Immature natural killer cell (primary cell): ENCODE data around the gene SS18L1. TPM values are rescaled to one million over a fixed set of nuclear protein-coding genes. Genes with fewer than 3 reads are reported as not detected.
"Not testable (repeated sequence)": the region's sequence is repeated elsewhere in the genome, so short reads cannot be mapped to it uniquely, and the experiment has no call there.

ENCODE experiments used
- DNase-seq, 3 donors: peaks; one replicate each; pipeline ENCODE4 v3.0.0; 2022; ENCODE audit warnings: mixed read lengths in 1 of 3
- H3K27ac Mint-ChIP-seq, 6 donors: one replicate each; pipeline ENCODE4 v1.8.0; 2020; ENCODE audit warnings: mixed read lengths in 6 of 6, mild to moderate bottlenecking in 5 of 6, inconsistent platforms in 4 of 6, moderate library complexity in 3 of 6
- H3K27me3 Mint-ChIP-seq, 3 donors: one replicate each; pipeline ENCODE4 v1.8.0; 2020 to 2021; ENCODE audit warnings: low read depth in 3 of 3, mild to moderate bottlenecking in 3 of 3, mixed read lengths in 3 of 3, moderate library complexity in 3 of 3, inconsistent platforms in 1 of 3
- H3K36me3 Mint-ChIP-seq, 3 donors: one replicate each; pipeline ENCODE4 v1.8.0; 2020; ENCODE audit warnings: mixed read lengths in 3 of 3, inconsistent platforms in 2 of 3, mild to moderate bottlenecking in 2 of 3
- H3K4me1 Mint-ChIP-seq, 2 donors: one replicate each; pipeline ENCODE4 v1.8.0; 2020; ENCODE audit warnings: inconsistent platforms in 2 of 2, mild to moderate bottlenecking in 2 of 2, mixed read lengths in 2 of 2, moderate library complexity in 1 of 2
- H3K4me3 Mint-ChIP-seq, 5 donors: one replicate each; pipeline ENCODE4 v1.8.0; 2020; ENCODE audit warnings: mild to moderate bottlenecking in 5 of 5, mixed read lengths in 5 of 5, inconsistent platforms in 3 of 5, moderate library complexity in 3 of 5
- H3K9me3 Mint-ChIP-seq, 6 donors: one replicate each; pipeline ENCODE4 v1.8.0; 2020; ENCODE audit warnings: mild to moderate bottlenecking in 6 of 6, mixed read lengths in 6 of 6, inconsistent platforms in 4 of 6, moderate library complexity in 3 of 6
- polyA plus RNA-seq, 3 donors: library from polyadenylated mRNA; unstranded; fragments of 300-500 nt; fragmentation: Illumina TruSeq; gene quantifications; one replicate each; pipeline ENCODE4 v1.2.3, GENCODE V29; 2021

SS18L1 gene
- polyA plus RNA-seq, 3 donors from 2014 or later: 0.39 to 0.68 TPM; not detected in 1

DNA sequence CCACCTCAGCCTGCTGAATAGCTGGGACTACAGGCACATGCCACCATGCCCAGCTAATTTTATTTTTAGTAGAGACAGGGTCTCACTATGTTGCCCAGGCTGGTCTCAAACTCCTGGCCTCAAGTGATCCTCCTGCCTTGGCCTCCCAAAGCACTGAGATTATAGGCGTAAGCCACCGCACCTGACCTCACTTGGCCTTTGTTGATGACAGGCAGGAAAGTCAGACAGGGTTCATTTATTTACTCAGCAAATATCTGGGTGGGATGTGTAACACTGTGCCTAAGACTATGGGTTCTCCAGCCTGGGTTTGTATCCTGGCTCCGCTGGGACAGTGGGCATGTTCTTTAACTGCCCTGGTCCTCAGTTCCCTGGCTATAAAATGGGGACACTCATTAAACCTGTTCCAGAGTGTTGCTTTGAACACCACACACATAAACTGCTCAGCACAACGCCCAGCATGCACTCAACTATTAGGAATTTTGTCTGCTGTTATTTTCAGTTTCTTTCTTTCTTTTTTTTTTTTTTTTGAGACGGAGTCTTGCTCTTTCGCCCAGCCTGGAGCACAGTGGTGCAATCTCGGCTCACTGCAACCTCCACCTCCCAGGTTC, 27.7 kb upstream of the SS18L1 start:
- H3K4me3 Mint-ChIP-seq, H3K36me3 Mint-ChIP-seq, DNase-seq: not testable (repeated sequence)
- peak overlapping the region in 4 of 6 donors; percentile 50 to 94 (median 86) for H3K27ac Mint-ChIP-seq
- H3K4me1 Mint-ChIP-seq: peaks cover 26 to 32% of the 10 kb centered on the region in 2 donors
- H3K9me3 Mint-ChIP-seq: peaks cover 16 to 25% (median 18%) of the 10 kb centered on the region in 6 donors
- H3K27me3 Mint-ChIP-seq: peaks cover 15 to 30% (median 17%) of the 10 kb centered on the region in 3 donors

DNA sequence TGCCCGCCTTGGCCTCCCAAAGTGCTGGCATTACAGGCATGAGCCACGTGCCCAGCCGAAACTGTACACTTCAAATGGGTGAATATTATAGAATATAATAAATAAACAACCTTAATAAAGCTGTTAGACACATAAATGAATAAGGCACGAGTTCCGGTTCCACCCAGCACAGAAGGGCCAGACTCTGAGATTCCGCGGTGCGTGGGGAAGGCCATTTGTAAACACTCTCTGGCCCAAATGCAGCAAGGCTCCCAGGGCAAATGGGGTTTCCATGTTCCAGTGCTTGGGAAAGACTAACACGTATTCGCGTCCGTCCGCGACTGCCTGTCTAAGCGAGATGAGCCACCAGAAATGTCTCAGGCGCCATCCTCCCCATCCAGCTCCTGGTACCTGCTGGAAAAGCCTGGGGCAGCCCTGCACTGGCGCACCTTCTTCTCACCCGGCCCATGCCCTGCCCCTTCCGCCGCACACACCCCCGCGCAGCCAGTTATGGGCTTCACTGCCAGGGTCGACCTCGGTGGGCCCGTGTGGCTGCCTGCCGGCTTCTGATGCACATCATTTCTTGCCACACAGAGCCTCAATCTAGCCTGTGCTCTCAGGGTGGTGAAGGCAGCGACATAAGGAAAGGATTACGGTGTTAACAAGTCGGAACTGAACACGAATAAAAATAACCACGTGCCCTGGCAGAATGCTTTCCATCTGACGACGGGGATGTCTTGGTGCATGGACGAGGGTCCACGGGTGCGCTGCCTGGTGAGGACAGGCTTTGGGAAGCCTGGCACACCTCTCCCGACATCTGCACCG, 26.8 kb upstream of the SS18L1 start:
- DNase-seq: no peak
- H3K27ac Mint-ChIP-seq: peak overlapping the region in 5 of 6 donors; percentile 92 to 96 (median 94)
- peaks cover 18 to 32% (median 19%) of the 10 kb centered on the region in 3 donors for H3K27me3 Mint-ChIP-seq
- H3K4me1 Mint-ChIP-seq: peaks cover 30 to 37% of the 10 kb centered on the region in 2 donors
- H3K9me3 Mint-ChIP-seq: peaks cover 10 to 16% (median 12%) of the 10 kb centered on the region in 6 donors
- no peaks in the 10 kb centered on the region for H3K36me3 Mint-ChIP-seq
- H3K4me3 Mint-ChIP-seq: peak overlapping the region in 3 of 5 donors; percentile 68 to 73 (median 72)

DNA sequence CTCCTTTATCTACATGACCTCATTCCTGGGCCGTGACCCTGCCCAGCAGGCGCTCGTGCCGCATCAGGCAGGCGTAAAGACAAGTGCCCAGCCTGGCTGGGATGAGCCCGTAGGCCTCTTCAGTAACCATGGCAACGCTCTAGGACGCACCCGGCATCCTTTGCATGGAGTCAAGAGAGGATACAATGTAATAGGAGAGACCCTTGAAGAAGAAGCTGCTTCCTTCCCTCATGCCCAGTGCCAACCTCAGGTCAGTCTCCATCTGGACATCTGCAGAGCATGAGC, 26.3 kb upstream of the SS18L1 start:
- peaks cover 8 to 13% (median 10%) of the 10 kb centered on the region in 6 donors for H3K9me3 Mint-ChIP-seq
- H3K4me3 Mint-ChIP-seq: peak overlapping the region; percentile 52 to 73 (median 68)
- H3K27me3 Mint-ChIP-seq: peaks cover 17 to 32% (median 18%) of the 10 kb centered on the region in 3 donors
- H3K27ac Mint-ChIP-seq: peak overlapping the region; percentile 66 to 96 (median 94)
- H3K36me3 Mint-ChIP-seq: no peaks in the 10 kb centered on the region
- H3K4me1 Mint-ChIP-seq: peaks cover 30 to 37% of the 10 kb centered on the region in 2 donors
- no peak for DNase-seq

DNA sequence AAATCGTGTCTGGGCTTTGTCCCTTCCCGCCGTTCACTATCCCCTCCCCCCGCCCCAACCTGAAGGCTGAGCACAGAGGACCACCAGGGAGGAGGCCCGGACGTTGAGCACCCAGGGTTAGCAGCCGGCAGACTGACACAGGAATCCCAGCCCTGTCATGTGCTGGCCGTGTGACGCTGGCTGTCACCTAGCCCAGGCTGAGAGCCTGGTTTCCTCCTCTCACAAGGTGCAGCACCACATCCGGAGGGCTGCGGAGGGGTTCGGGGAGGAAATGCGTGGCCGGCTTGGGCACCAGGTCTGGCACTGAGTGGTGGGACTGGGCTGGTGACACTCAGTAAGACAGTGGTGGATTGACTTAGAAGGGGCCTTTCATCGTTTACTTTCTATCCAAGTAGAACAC, 25.9 kb upstream of the SS18L1 start:
- DNase-seq: peak; percentile 94 to 96 (median 94)
- H3K27ac Mint-ChIP-seq: peak overlapping the region; percentile 66 to 96 (median 94)
- H3K4me3 Mint-ChIP-seq: peak overlapping the region; percentile 52 to 73 (median 68)
- H3K36me3 Mint-ChIP-seq: no peaks in the 10 kb centered on the region
- peaks cover 30 to 37% of the 10 kb centered on the region in 2 donors for H3K4me1 Mint-ChIP-seq
- H3K27me3 Mint-ChIP-seq: peaks cover 15 to 32% (median 18%) of the 10 kb centered on the region in 3 donors
- peaks cover 6 to 9% (median 6%) of the 10 kb centered on the region in 6 donors for H3K9me3 Mint-ChIP-seq

GRCh38 chr20:62118113-62119043, 25.2 kb upstream of the SS18L1 start:
- H3K4me3 Mint-ChIP-seq: peak overlapping the region; percentile 52 to 73 (median 68)
- DNase-seq: no peak
- H3K9me3 Mint-ChIP-seq: peaks cover 0 to 7% (median 2%) of the 10 kb centered on the region in 6 donors
- no peaks in the 10 kb centered on the region for H3K36me3 Mint-ChIP-seq
- H3K4me1 Mint-ChIP-seq: peaks cover 33 to 40% of the 10 kb centered on the region in 2 donors
- peaks cover 15 to 28% (median 21%) of the 10 kb centered on the region in 3 donors for H3K27me3 Mint-ChIP-seq
- H3K27ac Mint-ChIP-seq: peak overlapping the region; percentile 66 to 96 (median 94)

GRCh38 chr20:62119115-62119514, 24.5 kb upstream of the SS18L1 start:
- Mint-ChIP-seq H3K9me3 (peaks cover 0 to 7% (median 2%) of the 10 kb centered on the region in 6 donors), H3K4me3 (peak overlapping the region; percentile 6 to 29 (median 25)), H3K36me3 (peaks cover 0 to 1% (median under 1%) of the 10 kb centered on the region in 3 donors), H3K27me3 (peaks cover 15 to 30% (median 21%) of the 10 kb centered on the region in 3 donors), H3K27ac (peak overlapping the region in 5 of 6 donors; percentile 92 to 96 (median 94)), H3K4me1 (peaks cover 40 to 47% of the 10 kb centered on the region in 2 donors)
- DNase-seq: no peak

GRCh38 chr20:62119591-62120364, 23.8 kb upstream of the SS18L1 start:
- peaks cover 44 to 53% of the 10 kb centered on the region in 2 donors for H3K4me1 Mint-ChIP-seq
- peaks cover 0 to 4% (median 2%) of the 10 kb centered on the region in 6 donors for H3K9me3 Mint-ChIP-seq
- no peak for DNase-seq
- peak overlapping the region in 3 of 5 donors; percentile 17 to 88 (median 35) for H3K4me3 Mint-ChIP-seq
- H3K36me3 Mint-ChIP-seq: peaks cover 0 to 6% (median 5%) of the 10 kb centered on the region in 3 donors
- H3K27me3 Mint-ChIP-seq: peaks cover 15 to 29% (median 22%) of the 10 kb centered on the region in 3 donors
- H3K27ac Mint-ChIP-seq: peak overlapping the region in 5 of 6 donors; percentile 92 to 96 (median 94)

- Mint-ChIP-seq H3K36me3 (peaks cover 0 to 9% (median 5%) of the 10 kb centered on the region in 3 donors), H3K9me3 (peaks cover 0 to 4% (median 2%) of the 10 kb centered on the region in 6 donors), H3K27ac (peak overlapping the region in 5 of 6 donors; percentile 90 to 96 (median 93)), H3K4me1 (peaks cover 47 to 53% of the 10 kb centered on the region in 2 donors), H3K4me3 (peak overlapping the region; percentile 17 to 88 (median 35)), H3K27me3 (peaks cover 15 to 27% (median 21%) of the 10 kb centered on the region in 3 donors)
- DNase-seq: no peak
Observed at GRCh38 chr20:62120365-62120762, 23.2 kb upstream of the SS18L1 start.

- H3K27ac Mint-ChIP-seq: peak overlapping the region; percentile 85 to 96 (median 94)
- H3K36me3 Mint-ChIP-seq: peaks cover 0 to 10% (median 5%) of the 10 kb centered on the region in 3 donors
- peaks cover 15 to 24% (median 24%) of the 10 kb centered on the region in 3 donors for H3K27me3 Mint-ChIP-seq
- peaks cover 0 to 2% (median 0%) of the 10 kb centered on the region in 6 donors for H3K9me3 Mint-ChIP-seq
- peaks cover 47 to 53% of the 10 kb centered on the region in 2 donors for H3K4me1 Mint-ChIP-seq
- no peak for DNase-seq
- peak overlapping the region; percentile 88 to 91 (median 88) for H3K4me3 Mint-ChIP-seq
Observed at GRCh38 chr20:62120990-62121775, 22.4 kb upstream of the SS18L1 start.

DNA sequence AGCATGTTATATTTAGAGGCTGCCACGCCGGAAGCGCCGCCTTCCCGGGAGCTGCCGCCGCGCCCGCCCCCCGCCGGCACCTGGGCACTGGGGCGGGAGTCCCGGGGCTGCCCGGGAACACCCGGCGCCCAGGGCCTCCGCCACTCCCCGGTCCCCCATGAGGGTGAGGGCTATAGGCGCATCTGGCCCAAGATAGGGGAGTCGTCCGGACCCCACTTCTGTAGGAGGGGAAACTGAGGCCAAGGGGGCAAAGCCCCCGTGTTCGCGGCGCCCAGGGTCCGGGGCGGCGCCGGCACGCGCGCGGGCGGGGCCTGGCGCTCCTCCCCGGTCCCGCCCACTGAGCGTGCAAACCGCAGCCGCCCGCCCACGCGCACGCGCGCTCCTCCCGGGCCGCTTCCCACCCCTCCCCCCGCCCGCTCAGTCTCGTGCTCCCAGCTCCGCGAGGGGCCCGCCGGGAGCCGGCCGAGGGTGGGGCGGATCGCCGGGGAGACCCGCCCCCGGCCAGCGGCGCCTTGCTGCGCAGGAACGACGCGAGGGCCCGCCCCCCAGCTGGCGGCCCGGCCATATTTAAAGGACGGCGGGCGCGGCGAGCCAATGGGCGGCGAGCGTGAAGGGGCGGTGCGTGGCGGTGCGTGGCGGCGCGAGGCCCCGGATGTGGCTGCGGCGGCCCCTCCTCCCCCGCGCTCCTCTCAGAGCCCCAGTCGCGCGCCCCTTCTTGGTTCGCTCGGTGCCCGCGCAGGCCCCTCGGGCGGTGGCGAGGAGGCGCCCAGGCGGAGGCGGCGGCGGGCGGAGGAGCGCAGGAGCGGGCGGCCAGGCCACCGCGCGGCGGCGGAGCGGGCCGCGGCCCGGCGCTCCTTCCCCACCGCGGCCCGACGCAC, 21.6 kb upstream of the SS18L1 start, which contains the start of gene LSM14B:
LSM14B (plus strand) TSS at position 700 of the 878 bp plus-strand sequence. CDS start 192 bp downstream, outside the sequence.
- peak; percentile 93 to 96 (median 95) for DNase-seq
- H3K27ac Mint-ChIP-seq: peak within 1 kb of the TSS; percentile 85 to 96 (median 94)
- peaks cover 14 to 24% (median 24%) of the 10 kb centered on the region in 3 donors for H3K27me3 Mint-ChIP-seq
- peak within 1 kb of the TSS; percentile 88 to 91 (median 88) for H3K4me3 Mint-ChIP-seq
- H3K9me3 Mint-ChIP-seq: peaks cover 0 to 2% (median 0%) of the 10 kb centered on the region in 6 donors
- peaks cover 3 to 18% (median 9%) of the 10 kb centered on the region in 3 donors for H3K36me3 Mint-ChIP-seq
- H3K4me1 Mint-ChIP-seq: peaks cover 46 to 50% of the 10 kb centered on the region in 2 donors
